ENCODE measurements around the gene SFTPB.
"Not testable (repeated sequence)": the region's sequence is repeated elsewhere in the genome, so short reads cannot be mapped to it uniquely, and the experiment has no call there.

Gene SFTPB

DNA sequence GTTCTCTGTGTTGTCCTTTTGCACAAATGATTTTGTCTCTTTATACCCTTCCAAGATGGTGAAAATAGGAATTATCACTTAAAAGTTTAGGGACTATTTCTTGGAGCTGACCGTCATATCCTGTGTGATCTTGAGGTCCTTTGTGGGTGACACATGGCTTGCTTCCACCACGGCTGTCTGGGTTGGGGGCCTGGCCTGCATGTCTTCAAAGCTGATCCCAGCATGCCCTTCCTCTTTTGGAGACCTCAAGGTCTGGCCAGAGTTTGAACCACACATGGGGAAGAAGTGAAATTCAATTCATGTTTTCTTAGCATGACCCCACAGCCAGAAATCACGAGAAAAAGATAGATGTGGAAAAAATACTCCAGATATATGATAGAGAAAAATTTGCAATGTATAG lies 14.0 kb downstream of the SFTPB start:
- DNase-seq (ENCODE audit: low read depth), result no peak

DNA sequence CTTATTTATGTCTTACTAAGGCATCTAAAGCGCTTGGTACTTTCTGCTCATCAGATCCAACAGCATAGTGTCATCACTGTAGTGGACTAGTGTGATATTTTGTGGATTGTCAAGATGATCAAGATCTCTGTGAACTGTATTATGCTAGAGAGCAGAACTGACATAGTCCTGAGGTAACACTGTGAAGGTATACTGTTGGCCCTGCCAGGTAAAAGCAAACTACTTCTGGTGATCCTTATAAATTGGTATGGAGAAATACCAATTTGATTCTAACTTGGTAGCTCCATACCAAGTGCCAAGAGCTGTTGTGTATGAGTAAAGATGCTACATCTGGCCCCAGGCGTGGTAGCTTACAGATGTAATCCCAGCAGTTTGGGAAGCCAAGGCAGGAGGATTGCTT lies 15.9 kb downstream of the SFTPB start:
- no peak for DNase-seq (ENCODE audit: low read depth)

DNA sequence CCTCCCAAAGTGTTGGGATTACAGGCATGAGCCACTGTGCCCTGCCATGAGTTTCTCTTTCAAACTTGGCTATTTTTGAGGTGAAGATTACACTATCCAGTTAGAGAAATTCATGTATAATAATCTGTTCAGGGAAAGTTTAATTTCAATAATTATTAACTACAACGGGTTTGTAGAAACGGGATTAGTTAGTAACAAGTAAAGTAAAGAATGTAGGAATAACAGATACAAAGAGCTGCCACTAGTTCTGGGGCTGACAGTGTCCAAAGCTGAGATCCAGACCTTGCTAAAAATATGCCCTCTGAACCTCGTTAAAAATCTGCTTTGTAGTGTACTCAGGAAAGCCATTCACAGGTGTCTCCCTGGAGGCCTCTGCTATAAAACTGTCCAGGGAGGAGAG lies 16.9 kb downstream of the SFTPB start:
- no peak for DNase-seq (ENCODE audit: low read depth)

DNA sequence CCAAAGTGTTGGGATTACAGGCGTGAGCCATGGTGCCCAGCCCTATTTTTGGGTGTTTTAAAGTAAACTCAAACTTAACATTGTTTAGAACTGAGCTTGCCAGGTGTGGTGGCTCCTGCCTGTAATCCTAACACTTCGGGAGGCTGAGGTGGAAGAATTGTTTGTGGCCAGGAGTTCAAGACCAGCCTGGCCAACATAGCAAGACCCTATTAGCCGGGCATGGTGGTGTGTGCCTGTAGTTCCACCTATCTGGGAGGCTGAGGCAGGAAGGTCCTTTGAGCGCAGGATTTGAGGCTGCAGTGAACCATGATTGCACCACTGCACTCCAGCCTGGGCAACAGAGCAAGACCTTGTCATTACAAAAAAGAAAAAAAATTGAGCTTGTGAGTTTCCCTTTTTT lies 17.5 kb downstream of the SFTPB start:
- no peak for DNase-seq (ENCODE audit: low read depth)

DNA sequence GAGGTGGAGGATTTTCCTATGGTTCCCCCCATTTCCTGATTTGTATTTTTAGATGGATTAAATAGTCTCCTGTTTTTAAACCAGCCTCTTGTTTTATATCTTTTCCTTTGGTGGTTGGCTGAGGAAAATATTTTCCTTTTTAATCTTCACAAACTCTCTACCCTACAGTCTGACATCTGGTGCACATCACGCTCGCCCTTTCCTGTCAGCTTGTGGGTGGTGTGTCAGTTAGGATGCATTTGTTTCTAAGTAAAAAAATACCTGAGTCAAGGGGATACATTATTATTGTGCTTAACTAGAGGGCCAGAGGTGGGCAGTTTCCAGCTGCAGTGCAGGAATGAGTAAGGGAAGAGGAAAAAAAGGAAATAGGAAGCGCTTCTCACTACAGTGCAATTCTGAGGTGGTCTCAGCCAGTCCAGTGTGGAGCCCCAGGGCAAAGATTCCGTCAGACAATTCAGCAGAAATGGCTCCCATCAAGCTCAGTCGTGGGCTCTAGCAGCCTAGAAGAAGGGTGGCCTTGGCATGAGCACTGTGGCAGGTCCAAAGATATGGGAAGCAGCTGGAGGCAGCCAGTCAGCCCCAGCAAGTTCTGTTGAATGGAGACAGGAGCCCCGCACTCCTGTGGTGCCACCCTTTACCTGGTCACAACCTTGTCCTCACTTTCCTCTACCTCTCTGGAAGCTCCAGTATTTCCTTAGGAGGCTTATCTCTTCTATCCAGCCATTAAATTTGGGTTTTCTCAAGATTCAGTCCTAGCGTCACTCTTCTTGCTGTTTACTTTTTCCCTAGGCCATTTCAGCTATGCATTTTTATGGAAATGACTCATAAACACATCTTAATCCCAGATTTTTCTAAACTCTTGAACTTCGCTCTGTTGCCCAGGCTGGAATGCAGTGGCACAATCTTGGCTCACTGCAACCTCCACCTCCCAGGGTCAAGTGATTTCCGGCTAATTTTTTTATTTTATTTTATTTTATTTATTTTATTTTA lies 18.5 kb downstream of the SFTPB start:
- DNase-seq (ENCODE audit: low read depth), result peak; percentile 71

DNA sequence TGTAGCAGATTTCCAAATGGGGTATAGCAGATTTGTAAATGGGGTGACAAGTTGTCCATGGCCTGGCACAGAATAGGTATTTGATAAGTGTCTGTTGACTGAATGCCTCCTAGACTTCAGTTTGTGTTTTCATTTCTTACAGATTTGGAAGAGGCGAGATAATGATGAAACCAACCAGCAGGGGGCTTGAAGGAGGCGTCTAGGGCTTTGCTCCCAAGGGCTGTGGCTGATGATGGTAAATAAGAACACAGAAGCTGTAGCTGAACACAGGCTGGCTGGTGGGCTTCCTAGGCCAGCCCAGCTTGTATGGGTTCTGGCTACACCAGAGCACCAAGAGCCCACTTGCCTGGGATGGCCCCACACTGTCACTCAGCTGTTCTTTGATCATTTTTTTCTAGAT lies 19.4 kb downstream of the SFTPB start:
- DNase-seq (ENCODE audit: low read depth), result peak; percentile 58

DNA sequence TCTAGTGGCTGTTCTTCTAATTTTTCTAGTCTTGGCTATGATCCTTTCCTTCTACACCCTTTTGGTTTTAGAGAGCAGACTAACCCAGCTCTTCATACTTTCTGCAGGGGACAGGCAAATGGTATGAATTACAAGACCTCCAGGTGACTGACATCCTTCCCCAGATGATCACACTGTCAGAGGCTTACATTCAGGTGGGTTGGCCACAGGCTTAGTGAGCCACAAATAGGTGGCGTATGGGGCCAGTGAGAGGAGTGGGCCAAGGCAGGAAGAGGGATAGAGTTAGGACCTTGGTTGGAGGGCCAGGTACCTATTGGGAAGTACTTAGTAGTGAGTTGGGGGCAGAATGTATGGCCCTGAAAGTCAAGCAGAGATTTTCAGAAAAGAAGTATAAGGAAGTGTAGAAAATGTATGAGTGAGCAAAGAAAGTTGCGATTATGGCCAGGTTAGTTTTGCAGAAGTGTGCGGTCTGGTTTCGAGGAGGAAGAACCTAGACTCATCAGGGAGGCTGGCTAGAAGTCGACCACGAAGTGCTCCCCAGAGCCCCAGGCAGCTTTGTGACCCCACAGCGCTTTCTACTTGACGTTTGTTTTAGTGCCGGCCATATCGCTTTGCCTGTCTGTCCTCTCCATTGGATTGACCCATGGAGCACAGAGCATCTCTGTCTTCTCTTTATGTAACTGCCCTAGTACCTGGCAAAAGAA lies 20.0 kb downstream of the SFTPB start:
- no peak for DNase-seq (ENCODE audit: low read depth)

DNA sequence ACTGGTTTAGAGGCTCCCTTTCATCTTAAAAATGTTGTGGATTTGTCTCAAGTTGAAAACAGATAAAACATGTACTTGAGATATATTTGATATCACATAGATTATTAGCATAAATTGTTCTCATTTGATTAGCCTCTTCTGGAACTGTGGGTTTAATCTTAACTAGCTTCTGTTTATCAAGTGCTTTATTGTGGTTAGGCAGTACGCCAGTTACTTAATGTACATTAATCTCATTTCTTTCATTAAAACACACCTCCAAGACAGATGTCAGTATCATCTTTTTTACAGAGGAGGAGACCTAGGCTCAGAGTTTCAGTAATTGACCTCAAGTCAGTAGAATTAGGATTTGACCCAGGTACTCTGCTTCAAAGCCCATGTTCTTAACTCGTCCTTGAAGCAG lies 21.8 kb downstream of the SFTPB start:
- no peak for DNase-seq (ENCODE audit: low read depth)

DNA sequence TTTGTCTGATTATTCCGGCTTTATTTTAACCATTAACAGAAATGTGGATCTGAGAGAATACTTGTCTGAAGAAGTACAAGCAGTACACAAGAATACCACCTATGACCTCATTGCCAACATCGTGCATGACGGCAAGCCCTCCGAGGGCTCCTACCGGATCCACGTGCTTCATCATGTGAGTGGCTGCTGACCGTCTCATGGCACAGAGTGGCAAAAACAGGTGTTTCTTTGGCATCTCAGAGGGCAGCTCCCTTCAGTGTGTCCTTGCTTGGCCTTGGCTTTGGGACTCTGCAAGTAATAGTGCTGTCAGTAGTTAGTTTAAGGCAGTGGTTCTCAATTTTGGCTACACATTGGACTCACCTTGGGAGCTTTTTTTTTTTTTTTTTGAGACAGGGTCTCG lies 23.1 kb downstream of the SFTPB start:
- no peak for DNase-seq (ENCODE audit: low read depth)

DNA sequence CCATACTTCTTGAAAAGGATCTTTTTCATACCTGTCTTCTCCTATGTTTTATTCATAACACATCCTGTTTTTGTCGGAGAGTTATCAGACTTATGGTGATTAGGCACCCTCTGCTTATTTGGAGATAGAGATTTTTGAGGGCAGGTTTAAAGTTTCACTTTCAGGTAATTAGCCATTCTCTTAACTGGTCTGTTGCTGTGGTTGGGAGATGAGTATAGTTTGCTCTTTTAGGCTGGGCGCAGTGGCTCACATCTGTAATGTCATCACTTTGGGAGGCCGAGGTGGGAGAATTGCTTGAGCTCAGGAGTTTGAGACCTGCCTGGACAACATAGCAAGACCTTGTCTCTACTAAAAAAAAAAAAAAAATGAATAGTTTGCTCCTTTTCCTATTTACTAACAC lies 25.3 kb downstream of the SFTPB start:
- no peak for DNase-seq (ENCODE audit: low read depth)

DNA sequence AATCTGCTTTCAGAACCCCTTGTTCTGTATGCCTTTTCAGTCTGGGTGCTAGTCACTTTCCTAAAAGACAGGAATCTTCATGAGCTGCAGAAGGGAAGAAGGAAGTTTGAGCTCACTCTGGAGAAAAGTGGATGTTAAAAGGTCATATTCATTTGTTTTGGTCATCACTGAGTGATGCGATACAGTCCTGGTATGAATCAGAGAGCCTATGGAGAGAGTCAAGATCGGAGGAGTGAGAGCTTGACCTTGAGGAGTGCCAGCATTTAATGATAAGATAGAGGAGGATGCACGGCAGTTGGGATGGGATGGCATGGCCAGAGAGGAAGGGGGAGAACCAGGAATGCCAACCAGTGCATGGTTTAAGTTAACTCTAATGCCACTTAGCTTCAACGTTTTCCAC lies 32.4 kb downstream of the SFTPB start:
- DNase-seq (ENCODE audit: low read depth), result no peak

DNA sequence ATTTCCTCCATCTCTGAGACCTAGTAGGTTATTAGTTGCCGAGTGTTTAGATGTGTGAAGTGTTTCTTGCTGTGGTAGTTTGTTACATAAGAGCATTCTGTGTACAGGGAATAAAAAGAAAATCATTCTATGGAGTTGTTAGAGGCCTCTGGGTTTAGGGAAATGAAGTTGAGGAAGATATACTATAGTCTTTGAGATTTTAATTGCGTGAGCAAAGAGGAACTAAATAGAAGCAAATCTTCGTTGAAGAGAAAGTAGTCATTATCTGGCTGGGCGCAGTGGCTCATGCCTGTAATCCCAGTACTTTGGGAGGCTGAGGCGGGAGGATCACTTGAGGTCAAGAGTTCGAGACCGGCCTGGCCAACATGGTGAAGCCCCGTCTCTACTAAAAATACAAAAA lies 33.0 kb downstream of the SFTPB start:
- no peak for DNase-seq (ENCODE audit: low read depth)

DNA sequence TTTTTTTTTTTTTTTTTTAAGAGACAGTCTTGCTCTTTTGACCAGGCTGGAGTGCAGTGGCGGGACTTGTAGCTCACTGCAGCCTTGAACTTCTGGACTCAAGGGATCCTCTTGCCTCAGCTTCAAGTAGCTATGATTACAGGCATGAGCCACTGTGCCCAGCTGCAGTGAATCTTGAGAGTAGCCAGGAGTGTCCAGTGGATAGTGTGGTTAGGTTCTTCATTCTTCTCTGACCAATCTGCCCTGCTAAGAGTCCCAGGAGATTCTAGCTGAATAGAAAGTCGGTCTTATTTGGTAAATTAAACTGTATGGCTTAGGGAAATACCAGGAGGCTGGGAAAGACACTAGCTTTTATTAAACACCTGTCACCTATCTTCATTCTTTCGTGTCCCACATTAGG lies 36.7 kb downstream of the SFTPB start:
- DNase-seq (ENCODE audit: low read depth), result peak; percentile 16

DNA sequence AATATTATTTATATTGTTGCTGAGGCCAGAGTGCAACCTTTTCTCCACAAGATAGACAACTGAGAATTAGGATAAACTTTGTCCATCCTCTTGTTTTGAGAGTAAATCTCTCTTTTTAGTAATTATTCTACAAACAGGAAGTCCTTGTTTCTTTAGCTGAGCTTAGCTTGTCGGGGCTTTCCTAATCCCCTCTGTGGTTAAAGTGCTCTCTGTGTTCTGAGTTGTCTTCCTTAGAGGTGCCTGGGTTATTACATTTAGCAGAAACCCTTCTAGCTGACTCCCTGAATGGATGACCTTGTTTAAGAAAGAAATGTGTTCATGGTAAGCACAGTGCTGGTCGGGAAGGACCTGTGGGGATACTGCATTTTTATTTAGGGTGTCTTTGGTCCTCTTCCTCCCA lies 39.3 kb downstream of the SFTPB start:
- DNase-seq (ENCODE audit: low read depth), result no peak

DNA sequence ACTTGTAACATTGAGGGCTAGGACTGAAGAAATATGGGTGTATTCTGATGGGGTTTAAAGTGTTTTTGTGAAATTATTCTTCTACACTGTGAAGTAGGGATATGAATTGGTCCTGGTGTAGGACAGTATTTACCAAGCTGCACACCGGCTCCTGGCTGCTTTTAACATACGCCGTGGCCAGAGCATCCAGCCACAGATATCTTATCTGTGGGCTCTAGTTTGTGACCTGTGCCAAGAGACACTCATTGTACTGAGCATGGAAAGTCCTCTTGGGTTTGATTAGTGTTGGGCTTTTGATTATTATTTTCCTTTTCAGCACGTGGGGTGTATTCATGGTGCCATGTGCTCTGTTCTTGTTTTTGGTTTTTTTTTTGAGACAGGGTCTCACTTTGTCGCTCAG lies 44.0 kb downstream of the SFTPB start:
- DNase-seq (ENCODE audit: low read depth), result no peak

DNA sequence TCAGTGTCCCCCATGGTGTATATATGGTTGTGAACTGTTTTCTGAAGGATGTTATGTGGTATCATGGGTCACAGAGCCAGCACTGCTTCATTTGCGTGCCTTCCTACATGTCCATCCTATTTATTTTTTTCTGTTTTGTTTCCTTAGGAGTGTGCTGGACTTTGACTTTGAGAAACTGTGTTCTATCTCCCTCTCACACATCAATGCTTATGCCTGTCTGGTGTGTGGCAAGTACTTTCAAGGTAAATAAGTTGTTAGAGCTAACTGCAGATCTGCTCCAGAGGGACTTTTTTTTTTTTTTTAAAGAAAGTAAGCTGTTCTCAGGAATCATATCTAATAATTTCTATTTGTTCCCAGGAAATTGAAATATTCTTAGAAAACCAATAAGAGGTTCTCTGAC lies 46.7 kb downstream of the SFTPB start:
- DNase-seq (ENCODE audit: low read depth), result no peak

DNA sequence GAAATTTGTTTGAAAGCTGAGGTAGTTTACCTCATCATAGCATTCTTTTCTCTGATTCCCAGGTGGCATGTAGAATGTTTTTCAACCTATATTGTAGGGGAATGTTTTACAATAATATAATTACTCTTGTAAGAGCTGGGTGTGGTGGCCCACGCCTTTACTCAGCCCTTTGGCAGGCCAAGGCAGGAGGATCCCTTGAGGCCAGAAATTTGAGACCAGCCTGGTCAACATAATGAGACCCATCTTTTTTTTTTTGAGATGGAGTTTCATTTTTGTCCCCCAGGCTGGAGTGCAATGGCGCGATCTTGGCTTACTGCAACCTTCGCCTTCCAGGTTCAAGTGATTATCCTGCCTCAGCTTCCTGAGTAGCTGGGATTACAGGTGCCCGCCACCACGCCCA lies 48.4 kb downstream of the SFTPB start:
- DNase-seq (ENCODE audit: low read depth), result peak; percentile 38

DNA sequence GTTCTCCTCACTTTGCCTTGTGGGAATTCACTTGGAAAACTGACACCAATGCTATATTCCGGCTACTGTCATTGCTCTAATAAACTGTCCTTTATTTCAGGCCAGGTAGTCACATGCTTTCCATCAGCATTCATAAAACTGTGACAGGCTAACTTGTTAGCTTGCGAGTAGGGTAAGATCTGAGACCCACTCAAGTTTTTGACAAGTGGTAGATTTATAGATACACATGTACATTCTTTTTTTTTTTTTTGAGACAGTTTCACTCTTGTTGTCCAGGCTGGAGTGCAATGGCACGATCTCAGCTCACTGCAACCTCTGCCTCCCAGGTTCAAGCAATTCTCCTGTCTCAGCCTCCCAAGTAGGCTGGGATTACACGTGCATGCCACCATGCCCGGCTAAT lies 50.3 kb downstream of the SFTPB start:
- not testable (repeated sequence) for DNase-seq (ENCODE audit: low read depth)

DNA sequence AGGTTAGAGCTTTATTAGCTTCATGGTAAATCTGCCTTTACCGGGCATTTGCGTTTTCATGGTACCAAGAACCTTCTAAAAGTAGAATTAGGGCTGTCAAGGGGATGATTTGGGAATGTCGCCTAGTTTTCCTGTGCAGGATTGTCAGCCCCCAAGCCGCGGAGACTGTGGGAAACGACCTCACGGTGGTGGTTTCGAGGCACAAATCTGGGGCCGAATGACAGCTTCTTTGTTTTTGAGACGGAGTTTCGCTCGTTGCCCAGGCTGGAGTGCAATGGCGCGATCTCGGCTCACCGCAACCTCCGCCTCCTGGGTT lies 52.6 kb downstream of the SFTPB start:
- no peak for DNase-seq (ENCODE audit: low read depth)

DNA sequence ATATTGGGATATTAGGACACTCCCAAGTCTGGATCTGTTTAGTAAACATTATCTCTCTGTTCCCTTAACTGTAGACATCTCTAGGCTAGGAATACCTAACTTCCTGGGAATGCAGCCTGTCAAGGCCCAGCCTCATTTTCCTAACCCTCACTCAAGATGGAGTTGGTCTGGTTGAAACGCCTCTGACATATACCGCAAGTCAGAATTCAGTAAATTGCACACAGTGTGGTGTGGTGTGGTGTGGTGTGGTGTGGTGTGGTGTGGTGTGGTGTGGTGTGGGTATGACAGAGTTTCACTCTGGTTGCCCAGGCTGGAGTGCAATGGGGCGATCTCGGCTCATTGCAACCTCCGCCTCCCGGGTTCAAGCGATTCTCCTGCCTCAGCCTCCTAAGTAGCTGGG lies 53.2 kb downstream of the SFTPB start:
- DNase-seq (ENCODE audit: low read depth), result not testable (repeated sequence)

DNA sequence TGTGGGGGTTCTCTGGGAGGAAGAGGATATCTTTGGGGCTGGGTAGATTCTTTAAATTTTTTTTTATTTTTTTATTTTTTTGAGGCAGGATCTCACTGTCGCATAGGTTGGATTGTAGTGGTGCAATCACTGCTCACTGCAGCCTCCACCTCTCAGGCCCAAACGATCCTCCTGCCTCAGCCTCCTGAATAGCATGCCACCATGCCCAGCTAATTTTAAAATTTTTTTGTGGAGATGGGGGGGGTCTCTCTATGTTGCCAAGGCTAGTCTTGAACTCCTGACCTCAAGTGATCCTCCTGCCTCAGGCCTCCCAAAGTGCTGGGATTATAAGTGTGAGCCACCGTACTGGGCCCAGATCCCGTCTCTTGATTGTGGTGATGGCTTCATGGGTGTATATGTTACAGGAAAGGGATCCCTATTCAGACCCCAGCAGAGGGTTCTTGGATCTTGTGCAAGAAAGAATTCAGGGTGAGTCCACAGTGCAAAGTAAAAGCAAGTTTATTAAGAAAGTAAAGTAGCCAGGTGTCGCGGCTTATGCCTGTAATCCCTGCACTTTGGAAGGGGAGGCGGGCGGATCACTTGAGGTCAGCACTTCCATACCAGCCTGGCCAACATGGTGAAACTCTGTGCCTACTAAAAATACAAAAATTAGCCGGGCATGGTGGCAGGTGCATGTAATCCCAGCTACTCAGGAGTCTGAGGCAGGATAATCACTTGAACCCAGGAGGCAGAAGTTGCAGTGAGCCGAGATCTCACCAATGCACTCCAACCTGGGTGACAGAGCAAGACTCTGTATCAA lies 54.1 kb downstream of the SFTPB start:
- DNase-seq (ENCODE audit: low read depth), result no peak

DNA sequence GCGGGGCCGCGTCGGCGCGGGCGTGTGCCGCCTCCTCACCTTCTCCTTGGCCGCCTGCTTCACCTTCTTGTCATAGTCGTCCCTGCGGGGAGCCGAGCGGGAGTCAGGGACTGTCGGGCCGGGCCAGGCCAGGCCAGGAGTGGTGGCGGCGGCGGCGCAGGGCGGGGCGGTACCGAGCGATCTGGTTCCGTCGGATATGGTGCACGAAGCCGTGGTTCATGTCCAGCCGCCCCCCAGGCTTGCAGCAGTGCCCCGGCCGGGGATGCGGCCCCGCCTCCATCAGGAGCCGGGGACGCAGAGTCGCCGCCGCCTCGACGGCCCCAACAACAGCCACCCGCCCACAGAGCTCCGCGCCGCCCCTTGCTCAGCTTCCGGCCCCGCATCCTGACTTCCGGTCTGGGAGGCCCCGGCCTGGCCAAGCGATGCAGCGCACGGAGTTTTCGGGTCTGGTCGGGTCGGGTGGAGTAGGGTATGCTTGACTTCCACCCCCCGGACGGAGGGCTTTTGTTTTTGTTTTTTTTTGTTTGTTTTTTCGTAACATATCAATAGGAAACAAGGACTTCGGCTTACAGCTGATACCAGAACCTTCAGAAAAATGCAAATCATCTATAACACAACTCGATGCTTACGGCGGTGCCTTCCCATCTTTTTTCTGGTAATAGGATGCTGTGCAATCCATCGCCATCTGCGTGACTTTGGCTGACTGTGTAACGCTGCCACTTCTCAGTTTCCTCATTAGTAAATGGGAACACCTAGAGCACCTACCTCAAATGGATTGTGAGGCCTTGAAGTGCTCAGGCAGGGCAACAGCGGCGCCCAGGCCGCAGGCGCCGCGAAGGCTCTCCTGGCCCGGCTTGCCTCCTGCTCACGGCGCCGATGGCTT lies 56.1 kb downstream of the SFTPB start, which contains the start of gene C2orf68:
TSS of gene C2orf68 (minus strand) at position 362 of the 883 bp plus-strand sequence. CDS start at position 280, 82 bp downstream.
- peak; percentile 84 for DNase-seq (ENCODE audit: low read depth)

Data from fibroblast of gingiva (primary cell).